Measurements from ENCODE around the gene CASK. TPM values are rescaled to one million over a fixed set of nuclear protein-coding genes. Genes with fewer than 3 reads are reported as not detected.

CASK gene
- total RNA-seq, 2 donors from 2014 or later, result 90.8 to 107 TPM

DNA sequence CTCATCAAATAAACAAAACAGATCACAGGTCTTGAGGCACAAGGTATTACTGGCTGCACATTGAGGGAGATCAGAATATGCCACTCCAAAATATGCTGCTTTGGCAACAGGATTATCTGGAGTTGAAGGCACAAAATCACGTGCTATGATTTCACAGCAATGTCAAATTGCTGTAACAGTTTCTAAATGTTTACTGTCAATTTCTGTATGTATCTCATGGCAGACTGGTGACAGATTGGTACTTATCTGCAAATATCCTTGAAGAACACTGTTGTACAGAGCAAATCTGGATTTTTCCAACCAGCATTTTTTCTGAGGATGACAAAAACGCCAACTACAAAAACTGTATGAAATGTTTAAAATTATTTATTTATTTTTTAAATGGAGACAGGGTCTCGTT is 172.6 kb downstream of the CASK start:
- intact Hi-C loops (cut with DNase I), result no loop called here
- no peaks in the 10 kb centered on the region for H3K4me1 ChIP-seq
- H3K27me3 ChIP-seq, result no peaks in the 10 kb centered on the region
- H3K9ac ChIP-seq (ENCODE audit: low read depth in 2 of 2, low read length in 2 of 2), result no peak overlapping the region
- TF ChIP-seq, protein P1, sequence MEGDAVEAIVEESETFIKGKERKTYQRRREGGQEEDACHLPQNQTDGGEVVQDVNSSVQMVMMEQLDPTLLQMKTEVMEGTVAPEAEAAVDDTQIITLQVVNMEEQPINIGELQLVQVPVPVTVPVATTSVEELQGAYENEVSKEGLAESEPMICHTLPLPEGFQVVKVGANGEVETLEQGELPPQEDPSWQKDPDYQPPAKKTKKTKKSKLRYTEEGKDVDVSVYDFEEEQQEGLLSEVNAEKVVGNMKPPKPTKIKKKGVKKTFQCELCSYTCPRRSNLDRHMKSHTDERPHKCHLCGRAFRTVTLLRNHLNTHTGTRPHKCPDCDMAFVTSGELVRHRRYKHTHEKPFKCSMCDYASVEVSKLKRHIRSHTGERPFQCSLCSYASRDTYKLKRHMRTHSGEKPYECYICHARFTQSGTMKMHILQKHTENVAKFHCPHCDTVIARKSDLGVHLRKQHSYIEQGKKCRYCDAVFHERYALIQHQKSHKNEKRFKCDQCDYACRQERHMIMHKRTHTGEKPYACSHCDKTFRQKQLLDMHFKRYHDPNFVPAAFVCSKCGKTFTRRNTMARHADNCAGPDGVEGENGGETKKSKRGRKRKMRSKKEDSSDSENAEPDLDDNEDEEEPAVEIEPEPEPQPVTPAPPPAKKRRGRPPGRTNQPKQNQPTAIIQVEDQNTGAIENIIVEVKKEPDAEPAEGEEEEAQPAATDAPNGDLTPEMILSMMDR (IDR thresholded peaks at IDR 0.05), result no peak
- DNase-seq, result no peak
- no peaks in the 10 kb centered on the region for H3K9me3 ChIP-seq
- H3K27ac ChIP-seq, result no peak overlapping the region
- H3K4me3 ChIP-seq, result no peak overlapping the region
- H3K36me3 ChIP-seq, result no peaks in the 10 kb centered on the region

DNA sequence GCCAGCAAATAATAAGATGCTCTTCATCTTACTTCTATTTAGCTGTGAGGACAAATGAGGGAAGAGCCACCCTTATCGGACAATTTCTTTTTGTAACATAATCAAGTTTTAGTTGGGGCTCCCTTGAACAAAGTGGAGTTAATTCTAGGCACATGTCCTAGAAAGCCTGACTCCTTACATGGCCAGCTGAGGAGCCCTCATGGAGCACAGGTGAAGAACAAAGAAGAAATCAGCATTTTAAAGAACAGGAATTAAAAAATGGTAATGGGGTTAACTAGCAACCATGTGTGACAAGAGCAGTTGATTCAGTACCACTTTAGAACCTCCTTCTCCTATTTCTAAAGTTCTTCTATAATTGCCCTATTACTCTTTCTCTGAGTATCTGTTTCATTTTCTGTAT is 183.5 kb downstream of the CASK start:
- Histone ChIP-seq H3K27me3 (no peaks in the 10 kb centered on the region), H3K27ac (no peak overlapping the region), H3K9me3 (no peaks in the 10 kb centered on the region), H3K4me1 (no peaks in the 10 kb centered on the region), H3K9ac (ENCODE audit: low read depth in 2 of 2, low read length in 2 of 2) (no peak overlapping the region), H3K36me3 (no peaks in the 10 kb centered on the region), H3K4me3 (no peak overlapping the region)
- DNase-seq, result no peak
- TF ChIP-seq, protein P1 (IDR thresholded peaks at IDR 0.05), result no peak
- intact Hi-C loops (cut with DNase I), result no loop called here

DNA sequence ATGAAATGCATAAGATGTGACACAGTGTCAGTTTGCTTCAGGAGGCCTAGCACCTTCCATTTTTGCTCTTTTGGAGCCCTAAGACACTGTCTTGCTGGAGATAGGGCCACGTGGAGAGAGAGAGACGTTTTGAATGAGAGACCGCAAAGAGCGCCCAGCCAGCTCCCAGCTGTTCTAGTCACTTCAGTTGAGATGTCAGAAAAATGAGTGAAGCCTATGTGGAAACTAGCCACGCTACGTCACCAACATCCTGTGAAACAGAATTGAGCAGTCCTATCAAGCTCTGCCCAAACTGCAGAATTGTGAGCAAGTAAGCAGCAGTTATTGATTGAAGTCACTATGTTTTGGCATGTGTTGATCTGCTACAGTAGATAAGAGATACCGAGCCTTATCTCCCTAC is 186.3 kb downstream of the CASK start:
- no peaks in the 10 kb centered on the region for H3K36me3 ChIP-seq
- H3K27me3 ChIP-seq, result no peaks in the 10 kb centered on the region
- no peak for DNase-seq
- H3K9me3 ChIP-seq, result no peaks in the 10 kb centered on the region
- no peak overlapping the region for H3K27ac ChIP-seq
- H3K4me3 ChIP-seq, result no peak overlapping the region
- TF ChIP-seq, protein P1 (IDR thresholded peaks at IDR 0.05), result no peak
- no peaks in the 10 kb centered on the region for H3K4me1 ChIP-seq
- intact Hi-C loops (cut with DNase I), result no loop called here
- no peak overlapping the region for H3K9ac ChIP-seq (ENCODE audit: low read depth in 2 of 2, low read length in 2 of 2)

DNA sequence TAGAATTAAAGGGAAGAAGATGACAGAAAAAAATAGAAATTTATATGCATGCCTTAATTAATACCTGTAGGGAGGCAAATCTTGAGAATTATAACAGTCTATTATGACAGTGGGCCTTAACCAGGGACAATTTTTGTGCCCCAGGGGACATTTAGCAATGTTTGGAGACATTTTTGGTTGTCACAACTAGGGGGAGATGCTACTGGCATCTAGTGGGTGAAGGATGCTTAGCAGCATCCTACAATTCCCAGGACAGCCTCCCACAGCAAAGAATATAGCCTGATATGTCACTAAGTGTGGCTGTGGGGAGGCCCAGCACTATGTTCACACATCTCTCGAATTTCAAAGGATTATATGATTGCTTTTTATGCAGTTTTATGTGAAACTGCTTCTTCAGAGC is 188.8 kb downstream of the CASK start:
- H3K4me1 ChIP-seq, result no peaks in the 10 kb centered on the region
- TF ChIP-seq, protein P1 (IDR thresholded peaks at IDR 0.05), result no peak
- no peak overlapping the region for H3K9ac ChIP-seq (ENCODE audit: low read depth in 2 of 2, low read length in 2 of 2)
- DNase-seq, result no peak
- no peaks in the 10 kb centered on the region for H3K27me3 ChIP-seq
- no peak overlapping the region for H3K4me3 ChIP-seq
- H3K9me3 ChIP-seq, result no peaks in the 10 kb centered on the region
- intact Hi-C loops (cut with DNase I), result no loop called here
- no peak overlapping the region for H3K27ac ChIP-seq
- no peaks in the 10 kb centered on the region for H3K36me3 ChIP-seq

DNA sequence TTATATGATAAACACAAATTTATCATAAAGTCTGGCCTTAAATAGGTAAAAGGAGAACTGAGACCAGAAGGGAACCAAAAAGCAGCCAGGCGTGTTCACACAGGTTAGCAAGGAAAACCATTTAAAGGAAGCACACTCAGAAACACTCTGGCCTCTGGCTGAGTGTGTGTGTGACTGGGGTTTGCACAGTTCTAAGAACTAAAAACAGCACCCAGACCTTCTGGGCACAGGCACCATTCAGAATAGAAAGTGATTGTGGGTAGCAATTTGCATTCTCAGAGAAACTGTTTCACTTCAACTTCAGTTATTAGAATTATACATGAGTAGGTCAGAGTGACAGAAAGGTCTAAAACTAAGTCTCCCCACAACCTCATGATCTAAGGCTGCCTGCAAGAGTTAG is 189.4 kb downstream of the CASK start:
- no peak overlapping the region for H3K9ac ChIP-seq (ENCODE audit: low read depth in 2 of 2, low read length in 2 of 2)
- no peaks in the 10 kb centered on the region for H3K27me3 ChIP-seq
- intact Hi-C loops (cut with DNase I), result no loop called here
- no peaks in the 10 kb centered on the region for H3K36me3 ChIP-seq
- TF ChIP-seq, protein P1 (IDR thresholded peaks at IDR 0.05), result no peak
- no peaks in the 10 kb centered on the region for H3K9me3 ChIP-seq
- H3K4me1 ChIP-seq, result no peaks in the 10 kb centered on the region
- H3K4me3 ChIP-seq, result no peak overlapping the region
- no peak overlapping the region for H3K27ac ChIP-seq
- DNase-seq, result no peak

DNA sequence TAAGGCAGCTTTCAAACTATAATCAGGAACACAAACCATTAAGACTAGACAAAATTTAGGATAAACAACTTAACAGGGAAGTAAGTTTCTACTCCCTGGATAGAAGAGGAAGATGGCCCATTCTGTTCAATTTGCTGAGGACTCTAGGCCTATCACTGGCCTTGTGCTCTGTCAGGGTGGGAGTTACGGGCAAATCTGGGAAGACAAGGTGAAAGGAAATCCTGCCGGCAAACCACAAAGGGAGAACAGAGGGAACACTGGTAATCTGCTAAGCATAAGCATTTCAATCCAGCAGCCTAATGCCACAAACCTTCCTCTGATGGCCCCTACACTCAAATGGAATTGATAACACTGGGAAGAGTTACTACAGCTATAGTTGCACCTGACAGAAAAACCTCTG is 191.1 kb downstream of the CASK start:
- TF ChIP-seq, protein P1 (IDR thresholded peaks at IDR 0.05), result no peak
- Histone ChIP-seq H3K9ac (ENCODE audit: low read depth in 2 of 2, low read length in 2 of 2) (no peak overlapping the region), H3K27ac (no peak overlapping the region), H3K4me3 (no peak overlapping the region), H3K36me3 (no peaks in the 10 kb centered on the region), H3K9me3 (no peaks in the 10 kb centered on the region), H3K4me1 (no peaks in the 10 kb centered on the region), H3K27me3 (no peaks in the 10 kb centered on the region)
- no peak for DNase-seq
- intact Hi-C loops (cut with DNase I), result no loop called here
